Measurements from ENCODE around the gene CD163L1. TPM values are rescaled to one million over a fixed set of nuclear protein-coding genes. Genes with fewer than 3 reads are reported as not detected.

CD163L1 gene
- total RNA-seq, 1 donor from 2014 or later = not detected

DNA sequence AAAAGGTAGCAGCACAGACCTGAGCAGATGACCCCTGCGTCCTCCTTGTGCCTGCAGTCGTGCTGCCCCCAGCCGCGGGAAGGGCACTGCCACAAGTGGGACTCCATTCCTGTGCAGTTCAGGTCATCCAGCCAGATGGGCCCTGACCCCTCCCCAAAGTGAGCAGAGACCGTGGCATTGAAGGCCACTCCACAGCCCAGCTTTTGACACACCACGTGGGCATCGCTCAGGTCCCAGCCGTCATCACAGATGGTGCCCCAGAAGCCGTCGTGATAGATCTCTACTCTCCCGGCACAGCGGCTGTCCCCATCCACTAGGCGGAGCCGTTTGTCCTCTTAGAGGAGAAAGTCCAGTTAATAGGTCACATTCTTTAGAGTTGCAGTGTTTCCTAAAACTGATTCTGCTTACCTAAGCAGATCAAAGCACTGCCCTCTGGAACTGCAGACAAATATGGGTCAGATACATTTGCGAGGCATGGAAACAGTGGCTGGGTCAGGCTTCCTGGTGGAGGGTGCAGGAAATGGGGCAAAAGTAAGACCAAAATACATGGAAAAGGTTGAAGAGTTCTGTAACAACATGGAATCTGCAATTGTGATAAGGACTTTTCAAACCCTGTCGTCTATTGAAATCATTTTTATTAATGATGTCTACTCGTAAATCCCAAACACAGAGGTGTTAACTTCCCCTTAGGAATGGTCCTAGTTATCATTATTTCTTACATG lies 69.4 kb downstream of the CD163L1 start:
- Mint-ChIP-seq H3K4me1 (no peaks in the 10 kb centered on the region), H3K9me3 (no peaks in the 10 kb centered on the region), H3K27ac (no peak overlapping the region), H3K36me3 (no peaks in the 10 kb centered on the region), H3K27me3 (ENCODE audit: insufficient read depth, low read depth) (no peaks in the 10 kb centered on the region), H3K4me3 (no peak overlapping the region)
- Histone ChIP-seq H3K4me3 (no peak overlapping the region), H3K27ac (no peak overlapping the region), H3K4me2 (no peak overlapping the region), H3K9ac (no peak overlapping the region), H3K79me2 (ENCODE audit: low read depth) (no peaks in the 10 kb centered on the region), H2AFZ (replicated peaks) (peak overlapping the region; percentile 82), H3K36me3 (no peaks in the 10 kb centered on the region), H3K9me3 (ENCODE audit: low read depth) (no peaks in the 10 kb centered on the region), H3K4me1 (no peaks in the 10 kb centered on the region), H4K20me1 (ENCODE audit: low read depth) (no peaks in the 10 kb centered on the region), H3K27me3 (no peaks in the 10 kb centered on the region), H3F3A (ENCODE audit: low read depth) (no peaks in the 10 kb centered on the region)
- TF ChIP-seq EZH2 (IDR thresholded peaks at IDR 0.05) = no peak
- TF ChIP-seq EZH2phosphoT487 (IDR thresholded peaks at IDR 0.05) = no peak
- TF ChIP-seq, protein P1, sequence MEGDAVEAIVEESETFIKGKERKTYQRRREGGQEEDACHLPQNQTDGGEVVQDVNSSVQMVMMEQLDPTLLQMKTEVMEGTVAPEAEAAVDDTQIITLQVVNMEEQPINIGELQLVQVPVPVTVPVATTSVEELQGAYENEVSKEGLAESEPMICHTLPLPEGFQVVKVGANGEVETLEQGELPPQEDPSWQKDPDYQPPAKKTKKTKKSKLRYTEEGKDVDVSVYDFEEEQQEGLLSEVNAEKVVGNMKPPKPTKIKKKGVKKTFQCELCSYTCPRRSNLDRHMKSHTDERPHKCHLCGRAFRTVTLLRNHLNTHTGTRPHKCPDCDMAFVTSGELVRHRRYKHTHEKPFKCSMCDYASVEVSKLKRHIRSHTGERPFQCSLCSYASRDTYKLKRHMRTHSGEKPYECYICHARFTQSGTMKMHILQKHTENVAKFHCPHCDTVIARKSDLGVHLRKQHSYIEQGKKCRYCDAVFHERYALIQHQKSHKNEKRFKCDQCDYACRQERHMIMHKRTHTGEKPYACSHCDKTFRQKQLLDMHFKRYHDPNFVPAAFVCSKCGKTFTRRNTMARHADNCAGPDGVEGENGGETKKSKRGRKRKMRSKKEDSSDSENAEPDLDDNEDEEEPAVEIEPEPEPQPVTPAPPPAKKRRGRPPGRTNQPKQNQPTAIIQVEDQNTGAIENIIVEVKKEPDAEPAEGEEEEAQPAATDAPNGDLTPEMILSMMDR (IDR thresholded peaks at IDR 0.05) = peak; percentile 63
- peak; percentile 70 for DNase-seq (ENCODE audit: low spot score)

DNA sequence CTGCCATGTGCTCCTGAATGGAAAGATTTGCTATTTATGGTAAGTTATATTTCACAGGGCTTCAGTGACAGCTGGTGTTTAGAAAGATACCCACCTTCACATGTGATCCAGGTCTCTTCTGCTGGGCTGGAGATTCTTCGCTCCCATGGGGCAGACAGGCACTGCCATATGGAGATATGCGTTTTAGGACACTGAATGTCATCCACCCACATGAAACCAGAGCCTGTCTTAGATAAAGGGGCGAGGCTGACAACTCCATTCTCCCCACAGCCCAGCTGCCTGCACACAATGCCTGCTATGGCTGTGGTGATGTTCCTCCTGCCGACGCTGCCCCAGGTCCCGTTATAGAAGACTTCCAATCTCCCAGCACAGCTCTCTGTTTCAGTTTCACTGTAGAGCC lies 70.7 kb downstream of the CD163L1 start:
- Histone ChIP-seq H3K79me2 (ENCODE audit: low read depth) (no peaks in the 10 kb centered on the region), H3K9me3 (ENCODE audit: low read depth) (no peaks in the 10 kb centered on the region), H4K20me1 (ENCODE audit: low read depth) (no peaks in the 10 kb centered on the region), H3K36me3 (no peaks in the 10 kb centered on the region), H3K27ac (no peak overlapping the region), H2AFZ (replicated peaks) (no peak overlapping the region), H3K4me1 (no peaks in the 10 kb centered on the region), H3K4me3 (no peak overlapping the region), H3F3A (ENCODE audit: low read depth) (no peaks in the 10 kb centered on the region), H3K27me3 (no peaks in the 10 kb centered on the region), H3K4me2 (no peak overlapping the region), H3K9ac (no peak overlapping the region)
- Mint-ChIP-seq H3K27me3 (ENCODE audit: insufficient read depth, low read depth) (no peaks in the 10 kb centered on the region), H3K36me3 (no peaks in the 10 kb centered on the region), H3K4me1 (no peaks in the 10 kb centered on the region), H3K9me3 (no peaks in the 10 kb centered on the region), H3K4me3 (no peak overlapping the region), H3K27ac (no peak overlapping the region)
- DNase-seq (ENCODE audit: low spot score) = no peak
- TF ChIP-seq, protein P1 (IDR thresholded peaks at IDR 0.05) = no peak
- TF ChIP-seq EZH2 (IDR thresholded peaks at IDR 0.05) (no peak), EZH2phosphoT487 (IDR thresholded peaks at IDR 0.05) (no peak)

DNA sequence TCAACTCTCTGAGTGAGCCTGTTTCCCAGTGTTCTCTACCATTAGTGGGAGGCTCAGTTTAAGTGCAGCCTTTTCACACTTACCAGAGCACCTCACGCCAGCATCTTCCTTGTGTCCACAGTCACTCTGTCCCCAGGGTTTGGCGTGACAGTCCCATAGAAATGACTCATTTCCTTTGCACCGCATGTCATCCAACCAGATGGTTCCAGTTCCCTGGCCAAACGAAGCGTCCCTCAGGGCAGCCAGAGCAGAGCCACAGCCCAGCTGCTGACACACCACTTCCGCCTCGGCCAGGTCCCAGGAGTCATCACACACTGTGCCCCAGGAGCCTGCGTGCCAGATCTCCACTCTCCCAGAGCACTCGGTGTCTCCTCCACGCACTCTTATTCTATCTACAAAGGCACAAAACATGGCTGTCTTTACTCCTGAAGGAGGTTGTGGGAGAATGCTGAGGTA lies 74.7 kb downstream of the CD163L1 start:
- Histone ChIP-seq H3K9ac (no peak overlapping the region), H2AFZ (replicated peaks) (peak overlapping the region; percentile 56), H4K20me1 (ENCODE audit: low read depth) (no peaks in the 10 kb centered on the region), H3K27ac (no peak overlapping the region), H3K4me3 (no peak overlapping the region), H3K36me3 (no peaks in the 10 kb centered on the region), H3F3A (ENCODE audit: low read depth) (no peaks in the 10 kb centered on the region), H3K4me1 (no peaks in the 10 kb centered on the region), H3K4me2 (no peak overlapping the region), H3K79me2 (ENCODE audit: low read depth) (no peaks in the 10 kb centered on the region), H3K27me3 (no peaks in the 10 kb centered on the region), H3K9me3 (ENCODE audit: low read depth) (no peaks in the 10 kb centered on the region)
- no peaks in the 10 kb centered on the region for H3K4me1 Mint-ChIP-seq
- H3K27ac Mint-ChIP-seq = no peak overlapping the region
- no peaks in the 10 kb centered on the region for H3K9me3 Mint-ChIP-seq
- H3K36me3 Mint-ChIP-seq = no peaks in the 10 kb centered on the region
- DNase-seq (ENCODE audit: low spot score) = no peak
- no peaks in the 10 kb centered on the region for H3K27me3 Mint-ChIP-seq (ENCODE audit: insufficient read depth, low read depth)
- H3K4me3 Mint-ChIP-seq = no peak overlapping the region
- TF ChIP-seq, protein P1 (IDR thresholded peaks at IDR 0.05) = no peak
- TF ChIP-seq EZH2 (IDR thresholded peaks at IDR 0.05) = no peak
- TF ChIP-seq EZH2phosphoT487 (IDR thresholded peaks at IDR 0.05) = no peak

Measured in neural progenitor cell (in vitro differentiated cells).